ENCODE results near the gene CIPC. TPM values are rescaled to one million over a fixed set of nuclear protein-coding genes. Genes with fewer than 3 reads are reported as not detected.

The CIPC gene
- total and polyA plus RNA-seq, 2 donors (not counting 1 experiment from before 2014, with no cell fraction given) = 13.3 to 47.0 TPM

GRCh38 chr14:77154421-77154820, 56.4 kb downstream of the CIPC start:
- CTCF ChIA-PET = interaction anchor here (7.7 kb wide), 1 partner anchor 160 kb away, joined by 108 read pairs; no protein-coding TSS in a partner anchor
- Histone ChIP-seq H3K4me3 (ENCODE audit: control extremely low read depth in 1 of 5, extremely low read depth in 1 of 5, insufficient read depth in 1 of 5, low read depth in 2 of 5, low read length in 4 of 5) (no peak overlapping the region), H3K9ac (ENCODE audit: low read length) (no peak overlapping the region), H2AFZ (ENCODE audit: insufficient read depth, low read depth, low read length, poor library complexity, severe bottlenecking) (no peak overlapping the region), H3K27ac (ENCODE audit: low read length in 2 of 2) (no peak overlapping the region), H3K36me3 (replicated peaks in 1 of 2; ENCODE audit: control extremely low read depth in 1 of 2, control insufficient read depth in 1 of 2, extremely low read depth in 1 of 2, insufficient read depth in 2 of 2, low read length in 1 of 2) (no peaks in the 10 kb centered on the region), H3K4me2 (replicated peaks; ENCODE audit: low read depth, low read length, poor library complexity, severe bottlenecking) (no peak overlapping the region), H4K20me1 (ENCODE audit: control insufficient read depth, insufficient read depth, low read length, poor library complexity, severe bottlenecking) (no peaks in the 10 kb centered on the region), H3K27me3 (replicated peaks in 1 of 4; ENCODE audit: control extremely low read depth in 1 of 4, control insufficient read depth in 3 of 4, insufficient read depth in 4 of 4, low read length in 3 of 4) (peaks cover 0 to 40% (median 3%) of the 10 kb centered on the region in 4 experiments), H3K79me2 (ENCODE audit: control insufficient read depth, insufficient read depth, low read length) (no peaks in the 10 kb centered on the region), H3K4me1 (ENCODE audit: control insufficient read depth in 2 of 2, insufficient read depth in 2 of 2, low read length in 2 of 2) (no peaks in the 10 kb centered on the region), H3K9me3 (ENCODE audit: control extremely low read depth in 1 of 3, control insufficient read depth in 2 of 3, insufficient read depth in 1 of 3, low read length in 2 of 3) (peaks cover 0 to 3% (median 0%) of the 10 kb centered on the region in 3 donors)
- TF ChIP-seq CTCF (IDR thresholded peaks at IDR 0.05) (no peak), EZH2 (IDR thresholded peaks at IDR 0.05; ENCODE audit: borderline replicate concordance, insufficient read depth, low read depth, low read length, poor library complexity, severe bottlenecking) (no peak)
- WGBS (ENCODE audit: insufficient coverage) = 74% methylated on average over 3 of the region's 7 CpGs
- peaks cover 47% of the 10 kb centered on the region for H3K27me3 Mint-ChIP-seq
- no peaks in the 10 kb centered on the region for H3K9me3 Mint-ChIP-seq (ENCODE audit: insufficient read depth)
- no peak overlapping the region for H3K4me3 Mint-ChIP-seq
- no peak for DNase-seq
- H3K4me1 Mint-ChIP-seq = no peaks in the 10 kb centered on the region
- POLR2A ChIA-PET = interaction anchor here (1.3 kb wide), 1 partner anchor 162 kb away, joined by 3 read pairs; no protein-coding TSS in a partner anchor
- no peak overlapping the region for H3K27ac Mint-ChIP-seq
- intact Hi-C loops (cut with micrococcal nuclease) = no loop called here
- no peak for ATAC-seq (ENCODE audit: low read depth)

GRCh38 chr14:77155083-77155482, 57.0 kb downstream of the CIPC start:
- POLR2A ChIA-PET = no interaction called here
- TF ChIP-seq CTCF (IDR thresholded peaks at IDR 0.05) (no peak), EZH2 (IDR thresholded peaks at IDR 0.05; ENCODE audit: borderline replicate concordance, insufficient read depth, low read depth, low read length, poor library complexity, severe bottlenecking) (no peak)
- no peak overlapping the region for H3K27ac ChIP-seq (ENCODE audit: low read length in 2 of 2)
- no peak for DNase-seq
- H3K4me1 ChIP-seq (ENCODE audit: control insufficient read depth in 2 of 2, insufficient read depth in 2 of 2, low read length in 2 of 2) = no peaks in the 10 kb centered on the region
- Mint-ChIP-seq H3K27me3 (peaks cover 45% of the 10 kb centered on the region), H3K4me3 (no peak overlapping the region), H3K4me1 (no peaks in the 10 kb centered on the region), H3K9me3 (ENCODE audit: insufficient read depth) (no peaks in the 10 kb centered on the region), H3K27ac (no peak overlapping the region)
- intact Hi-C loops (cut with micrococcal nuclease) = no loop called here
- no peak overlapping the region for H2AFZ ChIP-seq (ENCODE audit: insufficient read depth, low read depth, low read length, poor library complexity, severe bottlenecking)
- no peak for ATAC-seq (ENCODE audit: low read depth)
- no peaks in the 10 kb centered on the region for H3K79me2 ChIP-seq (ENCODE audit: control insufficient read depth, insufficient read depth, low read length)
- peaks cover 0 to 40% (median 3%) of the 10 kb centered on the region in 4 experiments for H3K27me3 ChIP-seq (replicated peaks in 1 of 4; ENCODE audit: control extremely low read depth in 1 of 4, control insufficient read depth in 3 of 4, insufficient read depth in 4 of 4, low read length in 3 of 4)
- no peak overlapping the region for H3K9ac ChIP-seq (ENCODE audit: low read length)
- H3K4me2 ChIP-seq (replicated peaks; ENCODE audit: low read depth, low read length, poor library complexity, severe bottlenecking) = no peak overlapping the region
- CTCF ChIA-PET = interaction anchor here (7.7 kb wide), 1 partner anchor 159 kb away, joined by 108 read pairs; no protein-coding TSS in a partner anchor
- peaks cover 0 to 3% (median 0%) of the 10 kb centered on the region in 3 donors for H3K9me3 ChIP-seq (ENCODE audit: control extremely low read depth in 1 of 3, control insufficient read depth in 2 of 3, insufficient read depth in 1 of 3, low read length in 2 of 3)
- no peaks in the 10 kb centered on the region for H4K20me1 ChIP-seq (ENCODE audit: control insufficient read depth, insufficient read depth, low read length, poor library complexity, severe bottlenecking)
- H3K36me3 ChIP-seq (replicated peaks in 1 of 2; ENCODE audit: control extremely low read depth in 1 of 2, control insufficient read depth in 1 of 2, extremely low read depth in 1 of 2, insufficient read depth in 2 of 2, low read length in 1 of 2) = no peaks in the 10 kb centered on the region
- 76% methylated on average over 2 of the region's 2 CpGs for WGBS (ENCODE audit: insufficient coverage)
- no peak overlapping the region for H3K4me3 ChIP-seq (ENCODE audit: control extremely low read depth in 1 of 5, extremely low read depth in 1 of 5, insufficient read depth in 1 of 5, low read depth in 2 of 5, low read length in 4 of 5)

Measured in B cell (primary cell).